Sigmoid colon (tissue), 7 donors: ENCODE measurements around the gene AUTS2. TPM values are rescaled to one million over a fixed set of nuclear protein-coding genes. Genes with fewer than 3 reads are reported as not detected.

Experiments
- DNase-seq: peaks from one replicate; pipeline ENCODE4 v3.0.0-alpha.2; 2019
- H3K27ac ChIP-seq, 4 donors: fragments of 200-600 bp; sonication (generic); one replicate each; pipeline ENCODE4 v1.5.1; 2016 to 2019; ENCODE audit warnings: mild to moderate bottlenecking in 1 of 4
- H3K27me3 ChIP-seq, 3 donors: fragments of 200-600 bp; sonication (generic); one replicate each; pipeline ENCODE4 v1.5.1; 2019; ENCODE audit warnings: mild to moderate bottlenecking in 1 of 3
- H3K36me3 ChIP-seq, 4 donors: fragments of 200-600 bp; sonication (generic); one replicate each; pipeline ENCODE4 v1.5.1; 2016 to 2019
- H3K4me1 ChIP-seq, 4 donors: fragments of 200-600 bp; sonication (generic); one replicate each; pipeline ENCODE4 v1.5.1; 2017 to 2019
- H3K4me3 ChIP-seq, 4 donors: fragments of 200-600 bp; sonication (generic); one replicate each; pipeline ENCODE4 v1.5.1; 2017 to 2019; ENCODE audit warnings: mild to moderate bottlenecking in 2 of 4, moderate library complexity in 1 of 4
- H3K9me3 ChIP-seq, 4 donors: fragments of 200-600 bp in 3 of 4; sonication (generic) in 3 of 4; one replicate each; pipeline versions ENCODE4 v1.5.1 to v1.6.1; 2013 to 2019
- CTCF ChIP-seq, 4 experiments: fragments of 450-650 bp in 3 of 4; fragments of 200-600 bp in 1 of 4; IDR thresholded peaks; one replicate each; pipeline ENCODE4 v1.5.1; 2016 to 2019; ENCODE audit warnings: antibody characterized with exemption in 4 of 4, mild to moderate bottlenecking in 3 of 4, moderate library complexity in 2 of 4
- EP300 ChIP-seq, 4 donors: sonication (generic); formaldehyde crosslinking; IDR thresholded peaks; one replicate each; pipeline ENCODE4 v1.6.1; 2017; ENCODE audit warnings: antibody characterized with exemption in 4 of 4
- POLR2A ChIP-seq, 2 donors: fragments of 450-650 bp; IDR thresholded peaks; one replicate each; pipeline ENCODE4 v1.6.1; 2016; ENCODE audit warnings: antibody characterized with exemption in 2 of 2, mild to moderate bottlenecking in 2 of 2, moderate library complexity in 2 of 2
- POLR2AphosphoS5 ChIP-seq, 4 donors: sonication (generic); formaldehyde crosslinking; IDR thresholded peaks; one replicate each; pipeline ENCODE4 v1.6.1; 2017; ENCODE audit warnings: antibody characterized with exemption in 4 of 4
- WGBS, 2 donors: extraction: QIAGEN DNeasy Blood & Tissue Kit; methylation state at CpG; one replicate each; pipeline ENCODE4 v1.1.7; 2013; 5-methylcytosine and 5-hydroxymethylcytosine counted together
- intact Hi-C: fragments of 100-400 bp; cut with DNase I; formaldehyde crosslinking; loops from one replicate; pipeline ENCODE4 v1.15.1; 2023
- polyA plus RNA-seq, 3 donors: library from polyadenylated mRNA; stranded (reverse); fragments of 200-250 nt; gene quantifications; one replicate each; pipeline ENCODE4 v1.2.3, GENCODE V29; 2013
- total RNA-seq, 4 donors: library from RNA; depleted of rRNA; stranded (reverse); fragments of >200 nt; gene quantifications; one replicate each; pipeline ENCODE4 v1.1.0, GENCODE V29; 2016
- donor health status: healthy with polysubstance abuse.
- donor health status: Bipolar disorder and iron deficiency.
- donor health status: healthy.

Gene AUTS2
- total and polyA plus RNA-seq, 7 donors = 3.6 to 55.7 (median 25.5) TPM

GRCh38 chr7:70060298-70061068 is 462.2 kb downstream of the AUTS2 start:
- H3K9me3 ChIP-seq = no peaks in the 10 kb centered on the region
- H3K4me3 ChIP-seq = no peak overlapping the region
- no peaks in the 10 kb centered on the region for H3K36me3 ChIP-seq
- H3K27me3 ChIP-seq = no peaks in the 10 kb centered on the region
- peaks cover 0 to 4% (median 0%) of the 10 kb centered on the region in 4 donors for H3K4me1 ChIP-seq
- H3K27ac ChIP-seq = no peak overlapping the region
- DNase-seq = no peak
- TF ChIP-seq POLR2A (IDR thresholded peaks at IDR 0.05) (no peak), EP300 (IDR thresholded peaks at IDR 0.05) (no peak), CTCF (IDR thresholded peaks at IDR 0.05) (no peak), POLR2AphosphoS5 (IDR thresholded peaks at IDR 0.05) (no peak)
- intact Hi-C loops = no loop called here
- 67 to 80% methylated on average over 6 of the region's 6 CpGs for WGBS, 2 donors

- Histone ChIP-seq H3K4me3 (no peak overlapping the region), H3K27ac (no peak overlapping the region), H3K4me1 (peaks cover 0 to 4% (median 0%) of the 10 kb centered on the region in 4 donors), H3K36me3 (no peaks in the 10 kb centered on the region), H3K27me3 (no peaks in the 10 kb centered on the region), H3K9me3 (no peaks in the 10 kb centered on the region)
- no peak for DNase-seq
- TF ChIP-seq EP300 (IDR thresholded peaks at IDR 0.05) (no peak), POLR2A (IDR thresholded peaks at IDR 0.05) (no peak), POLR2AphosphoS5 (IDR thresholded peaks at IDR 0.05) (no peak), CTCF (IDR thresholded peaks at IDR 0.05) (no peak)
- WGBS, 2 donors = 80 to 84% methylated on average over 6 of the region's 6 CpGs
- intact Hi-C loops = no loop called here
Measured at GRCh38 chr7:70063371-70063770, 465.1 kb downstream of the AUTS2 start.

- Histone ChIP-seq H3K4me1 (peaks cover 0 to 4% (median 0%) of the 10 kb centered on the region in 4 donors), H3K9me3 (no peaks in the 10 kb centered on the region), H3K36me3 (no peaks in the 10 kb centered on the region), H3K27me3 (no peaks in the 10 kb centered on the region), H3K4me3 (no peak overlapping the region), H3K27ac (no peak overlapping the region)
- 80 to 82% methylated on average over 6 of the region's 6 CpGs for WGBS, 2 donors
- DNase-seq = no peak
- TF ChIP-seq POLR2AphosphoS5 (IDR thresholded peaks at IDR 0.05) (no peak), POLR2A (IDR thresholded peaks at IDR 0.05) (no peak), EP300 (IDR thresholded peaks at IDR 0.05) (no peak), CTCF (IDR thresholded peaks at IDR 0.05) (no peak)
- intact Hi-C loops = no loop called here
Measured at GRCh38 chr7:70063927-70064326, 465.7 kb downstream of the AUTS2 start.

GRCh38 chr7:70066844-70067243 is 468.6 kb downstream of the AUTS2 start:
- intact Hi-C loops = no loop called here
- TF ChIP-seq CTCF (IDR thresholded peaks at IDR 0.05) = no peak
- TF ChIP-seq EP300 (IDR thresholded peaks at IDR 0.05) = no peak
- H3K4me1 ChIP-seq = peaks cover 0 to 10% (median 6%) of the 10 kb centered on the region in 4 donors
- H3K27ac ChIP-seq = no peak overlapping the region
- H3K36me3 ChIP-seq = no peaks in the 10 kb centered on the region
- DNase-seq = no peak
- H3K4me3 ChIP-seq = no peak overlapping the region
- no peaks in the 10 kb centered on the region for H3K27me3 ChIP-seq
- 64 to 81% methylated on average over 2 of the region's 2 CpGs for WGBS, 2 donors
- no peaks in the 10 kb centered on the region for H3K9me3 ChIP-seq

- Histone ChIP-seq H3K36me3 (no peaks in the 10 kb centered on the region), H3K9me3 (no peaks in the 10 kb centered on the region), H3K27ac (no peak overlapping the region), H3K4me1 (peaks cover 0 to 15% (median 13%) of the 10 kb centered on the region in 4 donors), H3K27me3 (no peaks in the 10 kb centered on the region), H3K4me3 (no peak overlapping the region)
- intact Hi-C loops = no loop called here
- no peak for TF ChIP-seq POLR2AphosphoS5 (IDR thresholded peaks at IDR 0.05)
- no peak for TF ChIP-seq CTCF (IDR thresholded peaks at IDR 0.05)
- TF ChIP-seq POLR2A (IDR thresholded peaks at IDR 0.05) = no peak
- TF ChIP-seq EP300 (IDR thresholded peaks at IDR 0.05) = no peak
- no peak for DNase-seq
- WGBS, 2 donors = 86 to 90% methylated on average over 2 of the region's 2 CpGs
Measured at GRCh38 chr7:70068531-70068930, 470.3 kb downstream of the AUTS2 start.
